HG03097 (cell line): ENCODE results near the gene CIDEA.
"Not testable (repeated sequence)": the region's sequence is repeated elsewhere in the genome, so short reads cannot be mapped to it uniquely, and the experiment has no call there.

Experiments
- ATAC-seq: cut with Tn5 transposase; IDR thresholded peaks from one replicate; pipeline ENCODE4 v1.9.1; 2021; ENCODE audit not compliant: unreplicated experiment, low FRiP score

The CIDEA gene

GRCh38 chr18:12254136-12254819 lies at the start of gene CIDEA:
CIDEA (plus strand) TSS chr18:12254361; CDS start chr18:12254384, 23 bp downstream.
- ATAC-seq, result no peak

GRCh38 chr18:12208296-12209153 lies 45.6 kb upstream of the CIDEA start:
- ATAC-seq, result not testable (repeated sequence)

GRCh38 chr18:12212308-12212707 lies 41.9 kb upstream of the CIDEA start:
- not testable (repeated sequence) for ATAC-seq

DNA sequence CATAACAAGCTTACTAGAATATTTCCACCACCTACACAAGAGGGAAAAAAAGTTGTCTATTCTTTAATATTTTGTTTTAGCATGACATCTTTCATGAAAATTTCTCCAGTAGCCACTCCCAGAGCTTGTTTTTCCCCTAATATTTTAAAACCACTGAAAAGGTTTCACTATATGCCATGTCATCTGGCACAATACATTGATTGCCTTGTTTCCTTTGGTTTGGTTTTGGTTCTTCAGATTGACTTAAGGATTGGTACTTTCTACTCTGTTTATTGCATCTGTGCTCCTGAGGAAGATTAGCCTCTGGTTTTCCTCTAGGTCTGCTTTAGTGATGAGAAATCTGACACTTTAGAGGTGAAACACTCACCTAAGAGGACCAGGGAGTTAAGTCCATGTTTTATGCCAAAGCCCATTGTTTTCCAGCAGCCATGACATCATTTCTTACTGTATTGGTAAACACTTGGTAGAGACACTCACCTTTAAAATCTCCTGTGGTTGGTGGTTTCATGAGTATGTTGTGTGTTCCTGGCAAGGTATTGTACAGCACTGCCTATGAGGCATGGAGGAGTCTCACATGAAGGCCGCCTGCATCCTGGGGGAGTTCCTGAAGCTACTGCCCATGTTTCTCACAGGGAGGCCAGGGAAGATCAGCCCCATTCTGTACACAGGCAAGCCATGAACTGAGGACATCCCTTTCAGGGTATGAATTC lies 39.7 kb upstream of the CIDEA start:
- not testable (repeated sequence) for ATAC-seq

DNA sequence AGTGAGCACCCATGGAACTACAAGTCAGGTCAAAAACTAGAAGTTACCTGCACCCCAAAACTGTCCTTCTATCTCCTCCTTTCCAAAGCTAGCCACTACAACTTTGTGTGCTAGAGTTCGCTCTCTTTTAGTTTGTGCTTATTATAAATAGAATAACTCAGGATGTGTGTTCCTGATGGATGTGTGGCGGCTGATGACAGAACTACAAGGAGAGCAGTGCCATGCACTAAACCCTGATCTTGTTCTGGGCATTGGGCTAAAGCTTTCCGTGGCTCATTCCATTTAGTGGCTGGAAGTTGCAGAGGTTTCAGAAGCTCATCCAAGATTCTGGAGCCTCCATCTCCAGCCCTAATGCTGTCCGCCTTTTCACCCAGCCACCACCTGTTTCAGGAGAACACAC lies 37.7 kb upstream of the CIDEA start:
- not testable (repeated sequence) for ATAC-seq

DNA sequence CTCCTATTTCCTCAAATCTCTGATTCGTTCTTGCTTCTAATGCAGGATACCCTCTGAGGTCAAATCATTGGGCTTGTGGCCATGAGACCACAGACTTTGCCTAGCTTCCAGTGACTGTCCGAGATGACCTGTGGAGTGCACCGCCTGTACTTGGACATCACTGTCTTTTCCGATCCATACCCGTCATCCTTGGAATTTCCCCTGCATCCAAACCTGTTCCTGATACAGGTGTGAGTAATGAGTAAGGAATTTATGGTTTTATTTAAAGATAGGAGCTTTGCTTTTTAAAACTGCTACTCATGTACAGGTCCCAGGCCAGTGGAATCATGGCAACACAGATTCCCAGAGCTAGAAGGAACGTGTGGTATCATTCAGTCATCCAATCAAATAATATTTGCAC lies 35.6 kb upstream of the CIDEA start:
- not testable (repeated sequence) for ATAC-seq

DNA sequence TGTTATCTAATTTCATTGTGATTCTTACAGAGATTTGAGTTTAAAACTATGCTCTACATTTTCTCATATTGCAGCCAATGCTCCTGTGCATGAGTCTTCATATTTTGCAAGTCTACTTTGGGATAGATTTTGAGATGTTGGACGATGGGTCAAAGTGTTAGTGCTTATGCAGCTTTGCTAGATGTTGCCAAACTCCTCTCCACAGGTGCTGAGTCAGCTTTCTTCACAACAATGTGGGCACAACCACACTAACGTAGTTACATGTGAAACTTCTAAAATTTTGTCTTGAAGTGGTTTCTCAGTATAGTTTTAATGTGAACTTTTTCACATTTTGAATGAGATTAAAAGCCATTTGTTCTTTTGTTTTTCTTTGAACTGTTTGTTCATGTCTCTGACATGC lies 32.1 kb upstream of the CIDEA start:
- not testable (repeated sequence) for ATAC-seq

DNA sequence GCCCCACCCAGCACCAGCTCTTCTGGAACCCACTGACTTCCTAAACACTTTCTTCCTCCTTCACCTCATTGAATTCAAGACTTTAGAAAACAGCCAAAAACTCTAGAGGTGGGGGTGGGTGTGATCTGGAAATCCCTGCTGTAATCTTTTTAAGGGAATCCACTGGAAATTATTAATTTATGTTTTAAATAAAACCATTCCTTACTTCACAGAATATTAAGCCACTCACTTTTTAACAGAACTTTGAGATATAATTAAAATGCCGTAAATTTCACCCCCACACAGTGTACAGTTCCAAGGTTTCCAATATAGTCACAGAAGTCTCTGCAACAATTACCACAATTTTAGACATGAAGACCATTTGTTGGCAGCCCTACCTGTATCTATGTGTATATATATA lies 30.8 kb upstream of the CIDEA start:
- ATAC-seq, result not testable (repeated sequence)

DNA sequence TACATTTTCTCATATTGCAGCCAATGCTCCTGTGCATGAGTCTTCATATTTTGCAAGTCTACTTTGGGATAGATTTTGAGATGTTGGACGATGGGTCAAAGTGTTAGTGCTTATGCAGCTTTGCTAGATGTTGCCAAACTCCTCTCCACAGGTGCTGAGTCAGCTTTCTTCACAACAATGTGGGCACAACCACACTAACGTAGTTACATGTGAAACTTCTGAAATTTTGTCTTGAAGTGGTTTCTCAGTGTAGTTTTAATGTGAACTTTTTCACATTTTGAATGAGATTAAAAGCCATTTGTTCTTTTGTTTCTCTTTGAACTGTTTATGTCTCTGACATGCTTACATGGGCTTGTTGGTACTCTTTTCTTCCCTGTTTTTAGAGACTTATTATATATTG lies 27.4 kb upstream of the CIDEA start:
- ATAC-seq, result not testable (repeated sequence)

DNA sequence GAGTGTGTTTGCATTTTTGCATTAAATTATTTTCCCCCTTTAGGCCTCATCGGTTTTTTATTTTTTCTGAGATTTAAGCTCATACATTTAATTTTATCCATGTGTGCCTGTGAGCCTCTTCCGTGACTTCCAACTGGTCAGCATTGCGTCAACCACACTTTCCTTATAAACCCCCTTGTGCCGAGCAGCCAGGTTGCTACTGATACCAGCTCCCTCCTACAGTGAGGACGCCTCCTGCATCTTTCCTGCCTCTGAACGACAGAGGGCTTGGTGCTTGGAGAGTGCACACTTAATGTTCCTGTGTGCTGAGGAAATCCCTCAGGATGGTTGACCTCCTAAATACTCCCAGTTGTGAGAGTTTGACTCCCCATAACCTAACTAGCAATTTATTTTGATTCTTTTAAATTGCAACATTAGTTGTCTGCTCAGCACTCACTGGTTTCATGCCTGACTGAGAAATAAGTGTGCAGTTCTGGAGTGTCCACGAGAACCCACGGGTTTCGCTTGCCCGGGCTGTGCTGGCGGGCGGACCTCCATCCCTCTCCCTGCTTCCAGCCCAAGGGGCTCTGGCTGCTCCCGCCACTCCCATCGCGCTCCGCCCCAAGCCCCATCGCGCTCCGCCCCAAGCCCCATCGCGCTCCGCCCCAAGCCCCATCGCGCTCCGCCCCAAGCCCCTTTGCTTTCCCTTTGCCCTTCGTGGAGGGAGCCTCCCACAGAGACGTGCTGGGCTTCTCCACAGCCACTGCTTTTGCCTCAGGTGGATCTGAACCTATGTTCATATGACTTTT lies 26.6 kb upstream of the CIDEA start:
- ATAC-seq, result not testable (repeated sequence)

- not testable (repeated sequence) for ATAC-seq
Measured at GRCh38 chr18:12228308-12228707, 25.9 kb upstream of the CIDEA start.

- not testable (repeated sequence) for ATAC-seq
Measured at GRCh38 chr18:12230561-12230960, 23.6 kb upstream of the CIDEA start.

DNA sequence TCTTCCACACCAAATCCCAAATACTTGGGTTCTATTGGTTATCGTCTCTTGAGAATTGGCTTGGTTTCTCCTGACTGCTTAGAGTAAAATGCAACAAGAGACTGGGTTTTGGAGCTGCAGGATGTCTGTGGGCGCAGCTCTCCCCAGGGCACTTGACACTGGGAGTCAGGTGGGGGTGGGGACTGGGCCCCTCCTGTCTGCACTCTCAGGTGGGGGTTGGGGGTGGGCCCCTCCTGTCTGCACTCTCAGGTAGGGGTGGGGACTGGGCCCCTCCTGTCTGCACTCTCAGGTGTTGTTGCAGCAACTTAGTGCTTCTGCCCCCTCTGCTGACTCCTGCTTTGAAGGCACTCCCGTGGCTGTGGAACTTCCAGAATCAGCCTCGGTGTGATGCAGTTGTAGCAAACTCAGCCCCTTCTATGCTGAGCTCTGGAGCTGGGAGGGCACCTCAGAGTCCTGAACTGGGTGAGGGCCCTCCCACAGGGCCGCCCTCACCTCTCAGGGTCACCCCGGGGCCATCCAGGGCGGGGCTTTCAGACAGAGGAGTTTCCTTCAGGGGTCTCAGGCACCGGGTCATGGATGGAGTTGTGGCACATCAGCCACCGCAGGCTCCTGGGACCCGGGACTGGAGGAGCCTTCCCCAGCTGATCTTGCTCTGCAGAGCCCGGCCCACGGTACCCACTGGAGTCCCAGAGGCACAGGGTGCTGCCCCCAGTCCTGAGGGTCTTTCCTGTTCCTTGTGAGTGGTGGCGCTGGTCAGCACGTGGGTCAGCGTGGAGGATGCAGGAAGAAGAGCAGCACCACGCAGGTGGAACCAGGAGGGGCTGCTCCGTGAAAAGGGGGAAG lies 22.9 kb upstream of the CIDEA start:
- no peak for ATAC-seq

GRCh38 chr18:12231986-12232385 lies 22.2 kb upstream of the CIDEA start:
- no peak for ATAC-seq

GRCh38 chr18:12233378-12233777 lies 20.8 kb upstream of the CIDEA start:
- ATAC-seq, result no peak

DNA sequence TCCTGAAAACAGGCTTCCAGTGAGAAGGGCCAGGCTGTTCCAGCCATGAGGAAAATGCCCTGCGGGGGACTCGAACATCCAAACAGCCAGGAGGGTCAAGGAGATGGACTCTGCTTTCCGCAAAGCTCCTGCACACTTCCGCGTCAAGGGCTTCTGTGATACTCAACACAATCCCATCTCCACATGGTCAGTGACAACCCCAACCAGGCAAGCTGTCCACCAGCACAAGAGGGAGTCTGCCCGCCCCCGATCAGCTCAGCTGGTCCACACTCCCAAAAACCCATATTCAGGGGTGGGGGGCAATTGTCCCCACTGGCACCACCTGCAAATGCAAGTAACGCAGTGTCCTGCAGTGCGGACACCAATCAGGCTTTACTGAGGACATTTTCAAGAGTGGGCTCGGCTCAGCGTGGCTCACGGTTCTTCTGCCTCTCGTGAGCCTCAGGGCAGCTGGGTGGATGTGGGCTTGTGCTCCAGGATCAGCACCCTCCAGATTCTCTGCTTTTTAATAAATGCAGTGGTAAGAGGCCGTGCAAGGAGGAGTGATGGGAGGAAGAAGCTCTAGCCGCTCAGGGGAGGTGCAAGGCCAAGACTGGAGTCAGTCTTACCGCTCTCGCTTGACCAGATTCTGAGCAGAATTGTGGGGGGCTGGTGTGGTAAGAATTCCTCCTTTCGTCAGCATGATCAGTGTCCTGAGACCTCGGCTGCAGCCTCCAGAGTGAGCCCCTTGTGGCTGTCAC lies 19.5 kb upstream of the CIDEA start:
- no peak for ATAC-seq

DNA sequence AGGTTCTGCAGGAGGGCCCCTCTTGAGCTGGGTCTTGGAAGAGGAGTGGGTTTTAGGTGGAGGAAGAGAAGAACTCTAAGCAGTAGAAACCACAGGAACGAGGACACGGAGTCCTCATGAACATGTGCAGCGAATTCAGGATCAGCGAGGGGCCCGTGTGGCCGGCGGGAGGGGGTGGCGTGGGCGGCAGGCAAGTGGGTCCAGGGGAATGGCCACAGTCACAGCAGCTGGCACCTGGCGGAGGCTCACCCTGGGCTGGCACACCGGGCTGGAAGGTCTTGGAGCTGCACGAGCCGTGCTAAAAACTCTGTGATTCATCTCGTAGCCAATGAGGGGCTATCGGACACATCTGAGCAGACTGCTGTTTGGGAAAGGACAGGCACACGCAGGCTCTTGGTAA lies 18.0 kb upstream of the CIDEA start:
- ATAC-seq, result no peak

- ATAC-seq, result peak; percentile 83
Measured at GRCh38 chr18:12236934-12237832, 17.0 kb upstream of the CIDEA start.
